Measurements from ENCODE around the gene TSPAN31.

TSPAN31 gene

DNA sequence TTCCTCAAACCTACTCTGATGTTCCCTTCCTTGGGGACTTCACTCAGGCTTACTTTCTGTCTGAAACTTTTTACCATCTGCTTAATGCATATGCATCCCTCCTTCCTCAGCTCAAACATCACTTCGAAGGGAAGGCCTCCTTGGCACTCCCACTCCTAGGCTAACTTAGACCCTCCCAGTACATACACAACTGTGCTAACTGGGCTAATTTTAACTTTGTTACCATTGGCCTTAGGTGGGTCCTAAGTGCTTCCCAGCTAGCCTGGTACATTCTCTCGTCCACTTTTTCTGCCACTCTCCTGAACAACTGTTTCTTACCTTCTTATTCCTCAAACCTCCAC lies 31.4 kb downstream of the TSPAN31 start:
- DNase-seq (ENCODE audit: low read depth), result no peak
- TF ChIP-seq, protein P1, sequence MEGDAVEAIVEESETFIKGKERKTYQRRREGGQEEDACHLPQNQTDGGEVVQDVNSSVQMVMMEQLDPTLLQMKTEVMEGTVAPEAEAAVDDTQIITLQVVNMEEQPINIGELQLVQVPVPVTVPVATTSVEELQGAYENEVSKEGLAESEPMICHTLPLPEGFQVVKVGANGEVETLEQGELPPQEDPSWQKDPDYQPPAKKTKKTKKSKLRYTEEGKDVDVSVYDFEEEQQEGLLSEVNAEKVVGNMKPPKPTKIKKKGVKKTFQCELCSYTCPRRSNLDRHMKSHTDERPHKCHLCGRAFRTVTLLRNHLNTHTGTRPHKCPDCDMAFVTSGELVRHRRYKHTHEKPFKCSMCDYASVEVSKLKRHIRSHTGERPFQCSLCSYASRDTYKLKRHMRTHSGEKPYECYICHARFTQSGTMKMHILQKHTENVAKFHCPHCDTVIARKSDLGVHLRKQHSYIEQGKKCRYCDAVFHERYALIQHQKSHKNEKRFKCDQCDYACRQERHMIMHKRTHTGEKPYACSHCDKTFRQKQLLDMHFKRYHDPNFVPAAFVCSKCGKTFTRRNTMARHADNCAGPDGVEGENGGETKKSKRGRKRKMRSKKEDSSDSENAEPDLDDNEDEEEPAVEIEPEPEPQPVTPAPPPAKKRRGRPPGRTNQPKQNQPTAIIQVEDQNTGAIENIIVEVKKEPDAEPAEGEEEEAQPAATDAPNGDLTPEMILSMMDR (IDR thresholded peaks at IDR 0.05; ENCODE audit: low read depth, low read length, missing control alignments), result no peak
- H3K4me3 ChIP-seq (ENCODE audit: low read depth, low read length), result no peak overlapping the region

DNA sequence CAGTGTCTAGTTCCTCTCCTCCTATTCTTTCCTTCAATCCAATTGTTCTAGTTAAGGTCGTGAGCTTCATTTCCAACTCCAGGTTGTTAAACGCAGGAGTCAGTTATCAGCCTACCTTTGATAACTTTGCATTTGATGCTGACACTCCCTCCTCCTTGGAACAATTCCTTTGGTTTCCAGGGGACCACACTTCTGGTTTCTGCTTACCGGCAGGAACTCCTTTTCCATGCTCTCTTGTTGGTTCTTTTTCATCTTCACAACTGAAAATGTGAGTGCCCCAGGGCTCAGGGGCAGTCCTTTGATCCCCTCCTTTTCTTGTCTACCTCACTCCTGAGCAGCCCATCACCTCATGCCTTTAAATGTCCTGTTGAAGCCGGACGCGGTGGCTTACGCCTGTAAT lies 32.5 kb downstream of the TSPAN31 start:
- TF ChIP-seq, protein P1 (IDR thresholded peaks at IDR 0.05; ENCODE audit: low read depth, low read length, missing control alignments), result no peak
- H3K4me3 ChIP-seq (ENCODE audit: low read depth, low read length), result no peak overlapping the region
- DNase-seq (ENCODE audit: low read depth), result no peak

DNA sequence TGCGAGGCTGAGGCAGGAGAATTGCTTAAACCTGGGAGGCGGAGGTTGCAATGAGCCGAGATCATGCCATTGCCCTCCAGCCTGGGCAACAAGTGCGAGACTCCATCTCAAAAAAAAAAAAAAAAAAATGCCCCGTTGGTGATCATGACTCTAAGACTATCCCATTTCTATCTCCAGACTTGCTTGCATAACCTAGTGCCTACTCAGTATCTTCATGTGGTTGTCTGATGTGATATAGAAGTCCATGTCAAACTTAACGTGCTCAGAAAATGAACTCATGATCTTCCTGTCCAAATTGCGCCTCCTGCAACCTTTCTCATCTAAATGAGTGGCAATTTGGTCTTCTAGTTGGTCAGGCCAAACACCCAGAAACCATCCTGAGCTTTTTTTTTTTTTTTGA lies 33.1 kb downstream of the TSPAN31 start:
- DNase-seq (ENCODE audit: low read depth), result no peak
- H3K4me3 ChIP-seq (ENCODE audit: low read depth, low read length), result no peak overlapping the region
- TF ChIP-seq, protein P1 (IDR thresholded peaks at IDR 0.05; ENCODE audit: low read depth, low read length, missing control alignments), result no peak

DNA sequence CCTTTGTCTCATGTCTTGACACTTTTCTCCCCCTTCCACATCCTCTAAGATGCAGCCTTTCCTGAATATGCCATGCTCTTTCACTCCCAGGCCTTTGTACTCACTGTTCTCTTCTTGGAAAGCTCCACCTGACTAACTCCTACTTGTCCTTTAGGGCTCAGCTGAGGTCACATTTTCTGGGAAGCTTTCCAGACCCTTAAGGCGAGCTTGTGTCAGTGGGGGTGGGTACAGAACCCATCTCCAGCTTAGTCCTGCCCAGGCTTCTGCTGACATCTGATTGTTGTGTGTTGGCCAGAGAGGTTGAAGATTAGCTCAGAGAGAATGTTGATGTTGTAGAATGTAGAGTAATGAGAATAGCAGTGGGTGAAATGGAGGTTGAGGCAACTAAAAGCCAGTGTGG lies 34.9 kb downstream of the TSPAN31 start:
- no peak for DNase-seq (ENCODE audit: low read depth)
- TF ChIP-seq, protein P1 (IDR thresholded peaks at IDR 0.05; ENCODE audit: low read depth, low read length, missing control alignments), result no peak

DNA sequence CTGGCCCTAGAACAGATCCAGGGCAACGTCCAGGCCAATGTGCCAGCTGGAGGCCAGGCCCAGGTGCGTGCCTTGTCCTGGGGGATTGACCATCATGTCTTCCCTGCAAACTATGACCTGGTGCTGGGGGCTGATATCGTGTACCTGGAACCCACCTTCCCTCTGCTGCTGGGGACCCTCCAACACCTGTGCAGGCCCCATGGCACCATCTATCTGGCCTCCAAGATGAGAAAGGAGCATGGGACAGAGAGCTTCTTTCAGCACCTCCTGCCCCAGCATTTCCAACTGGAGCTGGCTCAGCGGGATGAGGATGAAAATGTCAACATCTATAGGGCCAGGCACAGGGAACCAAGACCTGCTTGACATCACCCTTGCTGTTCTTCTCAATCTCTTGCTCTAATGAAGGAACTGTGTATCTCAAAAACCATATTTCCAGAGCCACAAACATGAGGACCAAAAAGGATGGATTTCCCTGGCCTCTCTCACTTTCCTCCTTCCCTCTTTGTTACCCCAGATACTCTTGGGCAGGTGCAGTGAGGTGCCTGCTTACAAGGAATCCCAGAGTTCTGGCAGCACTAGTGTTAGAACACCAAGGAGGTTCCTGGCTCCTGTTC lies 35.6 kb downstream of the TSPAN31 start:
- H3K4me3 ChIP-seq (ENCODE audit: low read depth, low read length), result no peak overlapping the region
- no peak for DNase-seq (ENCODE audit: low read depth)
- TF ChIP-seq, protein P1 (IDR thresholded peaks at IDR 0.05; ENCODE audit: low read depth, low read length, missing control alignments), result no peak

More for the DNA sequence above, 34.9 kb downstream of the TSPAN31 start:
- no peak overlapping the region for H3K4me3 ChIP-seq (ENCODE audit: low read depth, low read length)

DNA sequence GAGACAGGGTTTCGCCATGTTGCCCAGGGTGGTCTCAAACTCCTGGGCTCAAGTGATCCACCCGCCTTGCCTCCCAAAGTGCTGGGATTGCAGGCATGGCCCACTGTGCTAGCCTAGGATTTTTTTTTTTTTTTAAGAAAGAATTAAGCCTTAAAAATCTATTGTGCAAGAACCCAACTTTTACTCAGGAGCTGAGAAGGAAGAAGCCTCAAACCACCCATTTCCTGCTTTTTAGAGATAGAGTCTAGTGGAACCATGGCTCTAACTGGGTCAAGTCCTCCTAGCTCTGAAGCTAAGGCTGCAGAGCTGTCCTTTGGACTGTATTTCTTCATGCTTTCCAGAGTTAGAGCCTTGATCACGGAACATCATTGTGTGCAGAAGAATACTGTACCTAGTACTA lies 36.4 kb downstream of the TSPAN31 start:
- TF ChIP-seq, protein P1 (IDR thresholded peaks at IDR 0.05; ENCODE audit: low read depth, low read length, missing control alignments), result no peak
- no peak for DNase-seq (ENCODE audit: low read depth)
- no peak overlapping the region for H3K4me3 ChIP-seq (ENCODE audit: low read depth, low read length)

DNA sequence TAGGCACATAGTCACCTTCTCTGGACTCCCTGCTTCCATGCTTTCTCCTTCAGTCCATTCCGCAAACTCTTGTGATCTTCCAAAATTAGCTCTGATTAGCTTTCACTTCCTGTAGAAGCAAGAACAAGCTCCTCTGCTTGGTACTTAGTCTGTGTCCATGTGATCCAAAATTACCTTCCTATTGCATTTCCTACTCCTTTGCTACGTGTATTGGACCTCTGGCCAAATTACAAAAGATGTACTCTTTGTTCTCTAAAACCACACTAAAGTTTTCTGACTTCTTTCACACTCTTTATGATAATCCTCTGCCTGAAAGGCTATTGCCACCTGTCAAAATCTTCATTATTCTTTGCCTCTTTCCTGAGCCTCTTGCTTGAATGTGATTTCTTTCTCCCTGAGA lies 37.0 kb downstream of the TSPAN31 start:
- TF ChIP-seq, protein P1 (IDR thresholded peaks at IDR 0.05; ENCODE audit: low read depth, low read length, missing control alignments), result no peak
- no peak for DNase-seq (ENCODE audit: low read depth)
- no peak overlapping the region for H3K4me3 ChIP-seq (ENCODE audit: low read depth, low read length)

Measured in GM12864 (cell line).